ENCODE measurements around the gene XPR1.
"Not testable (repeated sequence)": the region's sequence is repeated elsewhere in the genome, so short reads cannot be mapped to it uniquely, and the experiment has no call there.

Gene XPR1

DNA sequence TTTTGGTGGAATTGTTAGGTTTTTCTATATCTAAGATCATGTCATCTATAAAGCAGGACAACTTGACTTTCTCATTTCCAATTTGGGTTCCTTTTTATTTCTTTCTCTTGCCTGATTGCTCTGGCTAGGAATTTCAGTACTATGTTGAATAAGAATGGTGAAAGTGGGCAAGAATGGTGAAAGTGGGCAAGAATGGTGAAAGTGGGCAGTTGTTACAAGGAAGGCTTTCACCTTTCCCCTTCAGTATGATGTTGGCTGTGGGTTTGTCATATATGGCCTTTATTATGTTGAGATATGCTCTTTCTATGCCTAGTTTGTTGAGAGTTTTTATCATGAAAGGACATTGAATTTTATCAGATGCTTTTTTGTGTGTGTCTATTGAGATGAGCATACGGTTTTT is 64.5 kb downstream of the XPR1 start:
- no peak for DNase-seq (ENCODE audit: insufficient read length, low spot score)
- TF ChIP-seq TAF1 (IDR thresholded peaks at IDR 0.05; ENCODE audit: low read depth, low read length), result no peak
- no peak for TF ChIP-seq POU2F2 (IDR thresholded peaks at IDR 0.05; ENCODE audit: low read depth, low read length)
- TF ChIP-seq PAX5 (IDR thresholded peaks at IDR 0.05; ENCODE audit: insufficient read depth, low read length, severe bottlenecking), result no peak
- TF ChIP-seq POLR2AphosphoS5 (IDR thresholded peaks at IDR 0.05; ENCODE audit: low read depth, low read length), result no peak
- no peak for TF ChIP-seq SPI1 (IDR thresholded peaks at IDR 0.05; ENCODE audit: low read depth, low read length)
- TF ChIP-seq POLR2A (IDR thresholded peaks at IDR 0.05; ENCODE audit: low read depth, low read length), result no peak
- no peak for FAIRE-seq

DNA sequence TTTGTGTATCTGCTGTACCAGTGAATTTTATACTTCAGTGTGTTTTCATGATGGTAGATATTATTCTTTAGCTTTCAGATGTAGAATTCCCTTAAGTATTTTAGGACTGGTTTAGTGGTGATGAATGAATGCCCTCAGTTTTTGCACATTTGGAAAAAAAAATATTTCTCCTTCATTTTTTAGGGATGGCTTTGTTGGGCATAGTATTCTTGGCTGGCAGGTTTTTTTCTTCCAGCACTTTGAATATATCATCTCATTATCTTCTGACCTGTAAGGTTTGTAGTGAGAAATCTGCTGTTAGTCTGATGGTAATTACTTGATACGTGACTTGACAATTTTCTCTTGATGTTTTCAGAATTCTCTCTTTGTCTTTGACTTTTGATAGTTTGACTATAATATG is 66.8 kb downstream of the XPR1 start:
- DNase-seq (ENCODE audit: insufficient read length, low spot score), result no peak
- TF ChIP-seq POLR2AphosphoS5 (IDR thresholded peaks at IDR 0.05; ENCODE audit: low read depth, low read length) (no peak), TAF1 (IDR thresholded peaks at IDR 0.05; ENCODE audit: low read depth, low read length) (no peak), POU2F2 (IDR thresholded peaks at IDR 0.05; ENCODE audit: low read depth, low read length) (no peak), SPI1 (IDR thresholded peaks at IDR 0.05; ENCODE audit: low read depth, low read length) (no peak), POLR2A (IDR thresholded peaks at IDR 0.05; ENCODE audit: low read depth, low read length) (no peak), PAX5 (IDR thresholded peaks at IDR 0.05; ENCODE audit: insufficient read depth, low read length, severe bottlenecking) (no peak)
- FAIRE-seq, result no peak

DNA sequence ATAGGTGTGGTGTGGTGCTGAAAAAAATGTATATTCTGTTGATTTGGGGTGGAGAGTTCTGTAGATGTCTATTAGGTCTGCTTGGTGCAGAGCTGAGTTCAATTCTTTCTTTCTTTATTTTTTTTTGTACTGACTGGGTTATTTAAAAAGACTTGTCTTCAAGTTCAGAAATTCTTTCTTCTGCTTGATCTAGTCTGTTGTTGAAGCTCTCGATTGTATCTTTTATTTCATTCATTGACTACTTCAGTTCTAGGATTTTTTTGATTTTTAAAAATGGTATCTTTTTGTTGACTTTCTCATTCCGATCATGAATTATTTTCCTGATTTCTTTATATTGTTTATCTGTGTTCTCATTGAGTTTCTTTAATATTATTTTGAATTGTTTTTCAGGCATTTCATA is 70.6 kb downstream of the XPR1 start:
- DNase-seq (ENCODE audit: insufficient read length, low spot score); FAIRE-seq: not testable (repeated sequence)

DNA sequence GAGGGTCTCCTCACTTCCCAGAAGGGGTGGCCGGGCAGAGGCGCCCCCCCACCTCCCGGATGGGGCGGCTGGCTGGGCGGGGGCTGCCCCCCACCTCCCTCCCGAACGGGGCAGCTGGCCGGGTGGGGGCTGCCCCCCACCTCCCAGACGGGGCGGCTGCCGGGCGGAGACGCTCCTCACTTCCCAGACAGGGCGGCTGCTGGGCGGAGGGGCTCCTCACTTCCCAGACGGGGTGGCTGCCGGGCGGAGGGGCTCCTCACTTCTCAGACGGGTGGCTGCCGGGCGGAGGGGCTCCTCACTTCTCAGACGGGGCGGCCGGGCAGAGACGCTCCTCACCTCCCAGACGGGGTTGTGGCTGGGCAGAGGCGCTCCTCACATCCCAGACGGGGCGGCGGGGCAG is 78.9 kb downstream of the XPR1 start:
- not testable (repeated sequence) for DNase-seq (ENCODE audit: insufficient read length, low spot score); FAIRE-seq

DNA sequence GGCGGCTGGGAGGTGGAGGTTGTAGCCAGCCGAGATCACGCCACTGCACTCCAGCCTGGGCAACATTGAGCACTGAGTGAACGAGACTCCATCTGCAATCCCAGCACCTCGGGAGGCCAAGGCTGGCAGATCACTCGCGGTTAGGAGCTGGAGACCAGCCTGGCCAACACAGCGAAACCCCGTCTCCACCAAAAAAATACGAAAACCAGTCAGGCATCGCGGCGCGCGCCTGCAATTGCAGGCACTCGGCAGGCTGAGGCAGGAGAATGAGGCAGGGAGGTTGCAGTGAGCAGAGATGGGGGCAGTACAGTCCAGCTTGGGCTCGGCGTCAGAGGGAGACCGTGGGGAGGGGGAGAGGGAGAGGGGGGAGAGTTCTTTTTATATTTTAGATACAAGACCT is 79.4 kb downstream of the XPR1 start:
- not testable (repeated sequence) for DNase-seq (ENCODE audit: insufficient read length, low spot score); FAIRE-seq

DNA sequence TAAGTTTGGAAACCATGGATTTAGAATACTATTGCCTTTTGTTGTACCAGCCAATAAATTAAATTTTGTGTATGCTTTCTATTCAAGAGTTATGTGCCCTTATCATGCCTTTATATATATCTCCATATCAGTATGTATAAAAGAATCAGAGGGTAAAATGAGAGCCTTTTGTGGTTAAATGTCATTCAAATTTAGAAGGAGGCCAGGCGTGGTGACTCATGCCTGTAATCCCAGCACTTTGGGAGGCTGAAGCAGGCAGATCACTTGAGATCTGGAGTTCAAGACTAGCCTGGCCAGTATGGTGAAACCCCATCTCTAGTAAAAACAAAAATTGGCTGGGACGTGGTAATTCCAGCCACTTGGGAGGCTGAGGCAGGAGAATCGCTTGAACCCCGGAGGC is 88.9 kb downstream of the XPR1 start:
- TF ChIP-seq TAF1 (IDR thresholded peaks at IDR 0.05; ENCODE audit: low read depth, low read length) (no peak), POLR2AphosphoS5 (IDR thresholded peaks at IDR 0.05; ENCODE audit: low read depth, low read length) (no peak), SPI1 (IDR thresholded peaks at IDR 0.05; ENCODE audit: low read depth, low read length) (no peak), POU2F2 (IDR thresholded peaks at IDR 0.05; ENCODE audit: low read depth, low read length) (no peak), POLR2A (IDR thresholded peaks at IDR 0.05; ENCODE audit: low read depth, low read length) (no peak), PAX5 (IDR thresholded peaks at IDR 0.05; ENCODE audit: insufficient read depth, low read length, severe bottlenecking) (no peak)
- no peak for DNase-seq (ENCODE audit: insufficient read length, low spot score)
- no peak for FAIRE-seq

DNA sequence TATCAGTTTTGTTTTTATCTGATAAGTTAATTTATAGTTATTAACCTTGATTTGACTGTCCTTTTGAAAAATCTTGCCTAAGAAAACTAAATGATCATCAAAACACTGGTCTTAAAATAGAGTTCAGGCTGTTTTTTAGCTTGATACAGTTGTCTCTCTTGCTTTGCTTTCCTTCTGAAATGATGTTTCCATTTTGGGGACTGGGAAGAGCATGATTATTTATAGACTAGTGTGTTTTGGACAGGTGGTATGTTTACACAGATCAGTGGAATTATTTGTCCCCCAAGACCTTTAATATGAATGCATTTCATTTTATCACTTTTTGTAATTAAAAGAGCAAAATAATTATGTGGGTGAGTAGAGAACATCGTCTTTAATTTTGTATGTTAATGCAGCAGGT is 90.8 kb downstream of the XPR1 start:
- no peak for FAIRE-seq
- no peak for DNase-seq (ENCODE audit: insufficient read length, low spot score)

DNA sequence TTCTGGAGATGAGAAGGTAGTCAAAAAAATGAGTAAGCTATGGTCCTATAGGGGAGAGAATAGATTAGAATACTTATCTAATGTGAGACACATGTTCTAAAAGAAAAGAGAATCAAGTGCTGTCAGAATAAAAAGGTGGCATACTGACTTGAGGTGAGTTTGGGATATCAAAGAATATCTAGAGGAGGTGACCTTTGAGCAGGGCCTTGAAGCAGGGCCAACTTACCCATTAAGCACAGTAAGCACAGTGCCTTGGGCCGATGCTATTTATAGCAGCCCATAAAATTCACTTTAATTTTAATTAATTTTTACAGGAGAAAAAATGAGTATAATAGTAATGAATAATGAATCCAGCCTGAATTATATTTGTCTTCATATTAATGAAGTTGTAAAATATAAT is 92.2 kb downstream of the XPR1 start:
- DNase-seq (ENCODE audit: insufficient read length, low spot score) (no peak), FAIRE-seq (no peak)
- TF ChIP-seq POU2F2 (IDR thresholded peaks at IDR 0.05; ENCODE audit: low read depth, low read length), result no peak
- no peak for TF ChIP-seq TAF1 (IDR thresholded peaks at IDR 0.05; ENCODE audit: low read depth, low read length)
- no peak for TF ChIP-seq PAX5 (IDR thresholded peaks at IDR 0.05; ENCODE audit: insufficient read depth, low read length, severe bottlenecking)
- TF ChIP-seq POLR2A (IDR thresholded peaks at IDR 0.05; ENCODE audit: low read depth, low read length), result no peak
- no peak for TF ChIP-seq POLR2AphosphoS5 (IDR thresholded peaks at IDR 0.05; ENCODE audit: low read depth, low read length)
- no peak for TF ChIP-seq SPI1 (IDR thresholded peaks at IDR 0.05; ENCODE audit: low read depth, low read length)

More for the DNA sequence above, 90.8 kb downstream of the XPR1 start:
- TF ChIP-seq POLR2A (IDR thresholded peaks at IDR 0.05; ENCODE audit: low read depth, low read length) (no peak), TAF1 (IDR thresholded peaks at IDR 0.05; ENCODE audit: low read depth, low read length) (no peak), POLR2AphosphoS5 (IDR thresholded peaks at IDR 0.05; ENCODE audit: low read depth, low read length) (no peak), POU2F2 (IDR thresholded peaks at IDR 0.05; ENCODE audit: low read depth, low read length) (no peak)

DNA sequence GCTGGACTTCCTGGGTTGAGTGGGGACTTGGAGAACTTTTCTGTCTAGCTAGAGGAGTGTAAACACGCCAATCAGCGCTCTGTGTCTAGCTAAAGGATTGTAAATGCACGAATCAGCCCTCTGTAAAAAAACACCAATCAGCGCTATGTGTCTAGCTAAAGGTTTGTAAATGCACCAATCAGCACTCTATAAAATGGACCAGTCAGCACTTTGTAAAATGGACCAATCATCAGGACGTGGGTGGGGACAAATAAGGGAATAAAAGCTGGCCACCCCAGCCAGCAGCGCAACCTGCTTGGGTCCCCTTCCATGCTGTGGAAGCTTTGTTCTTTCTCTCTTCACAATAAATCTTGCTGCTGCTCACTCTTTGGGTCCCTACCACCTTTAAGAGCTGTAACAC is 94.2 kb downstream of the XPR1 start:
- not testable (repeated sequence) for FAIRE-seq; DNase-seq (ENCODE audit: insufficient read length, low spot score)

DNA sequence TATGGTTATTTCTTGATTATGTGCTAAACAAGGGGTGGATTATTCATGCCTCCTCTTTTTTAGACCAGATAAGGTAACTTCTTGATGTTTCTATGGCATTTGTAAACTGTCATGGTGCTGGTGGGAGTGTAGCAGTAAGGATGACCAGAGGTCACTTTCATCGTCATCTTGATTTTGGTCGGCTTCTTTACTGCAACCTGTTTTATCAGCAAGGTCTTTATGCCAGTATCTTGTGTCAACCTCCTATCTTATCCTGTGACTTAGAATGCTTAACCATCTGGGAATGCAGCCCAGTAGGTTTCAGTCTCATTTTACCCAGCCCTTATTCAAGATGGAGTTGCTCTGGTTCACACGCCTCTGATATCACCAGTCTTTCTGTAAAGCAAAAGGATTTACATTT is 95.9 kb downstream of the XPR1 start:
- DNase-seq (ENCODE audit: insufficient read length, low spot score); FAIRE-seq: not testable (repeated sequence)

DNA sequence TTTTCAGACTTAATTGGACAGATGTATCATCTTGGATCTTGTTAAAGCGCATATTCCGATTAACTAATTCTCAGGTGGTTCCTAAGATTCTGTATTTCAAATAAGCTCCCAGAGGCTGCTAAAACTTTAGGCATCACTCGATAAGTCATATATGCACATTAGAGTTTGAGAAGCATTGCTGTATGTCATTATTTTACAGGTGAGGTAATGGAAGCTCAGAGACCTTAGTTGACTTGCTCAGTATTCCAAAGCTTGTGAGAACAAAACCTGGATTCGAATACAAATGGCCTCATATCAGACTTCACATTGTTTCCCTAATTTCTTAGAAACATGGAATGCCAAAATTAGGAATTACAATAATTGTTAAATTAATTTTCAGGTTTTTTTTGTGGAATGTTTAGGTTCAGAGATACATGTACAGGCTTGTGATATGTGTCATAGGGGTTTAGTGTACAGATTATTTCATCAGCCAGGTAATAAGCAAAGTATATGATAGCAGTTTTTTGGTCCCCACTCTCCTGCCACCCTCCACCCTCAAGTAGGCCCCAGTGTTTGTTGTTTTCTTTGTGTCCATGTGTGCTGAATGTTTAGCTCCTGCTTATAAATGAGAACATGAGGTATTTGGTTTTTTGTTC is 96.8 kb downstream of the XPR1 start:
- FAIRE-seq (no peak), DNase-seq (ENCODE audit: insufficient read length, low spot score) (no peak)
- TF ChIP-seq PAX5 (IDR thresholded peaks at IDR 0.05; ENCODE audit: insufficient read depth, low read length, severe bottlenecking) (no peak), POU2F2 (IDR thresholded peaks at IDR 0.05; ENCODE audit: low read depth, low read length) (no peak), TAF1 (IDR thresholded peaks at IDR 0.05; ENCODE audit: low read depth, low read length) (no peak), POLR2A (IDR thresholded peaks at IDR 0.05; ENCODE audit: low read depth, low read length) (no peak), SPI1 (IDR thresholded peaks at IDR 0.05; ENCODE audit: low read depth, low read length) (no peak), POLR2AphosphoS5 (IDR thresholded peaks at IDR 0.05; ENCODE audit: low read depth, low read length) (no peak)

DNA sequence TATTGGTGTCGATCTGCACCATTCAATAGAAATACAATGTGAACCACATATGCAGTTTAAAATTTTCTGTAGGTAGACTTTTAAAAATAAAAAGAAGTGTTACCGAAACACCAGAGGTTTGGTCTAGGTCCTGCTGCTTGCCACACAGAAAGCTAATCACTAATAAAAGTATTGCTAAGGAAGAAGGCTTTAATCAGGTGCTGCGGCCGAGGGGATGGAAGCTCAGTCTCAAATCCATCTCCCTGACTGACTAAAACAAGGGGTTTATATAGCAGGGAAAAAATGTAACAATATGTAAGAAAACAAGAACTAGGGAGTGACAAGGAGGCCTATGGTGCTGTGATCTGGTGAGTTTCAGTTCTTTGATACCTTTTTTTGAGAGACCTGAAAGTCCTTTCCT is 99.3 kb downstream of the XPR1 start:
- DNase-seq (ENCODE audit: insufficient read length, low spot score) (no peak), FAIRE-seq (no peak)
- no peak for TF ChIP-seq POU2F2 (IDR thresholded peaks at IDR 0.05; ENCODE audit: low read depth, low read length)
- no peak for TF ChIP-seq POLR2AphosphoS5 (IDR thresholded peaks at IDR 0.05; ENCODE audit: low read depth, low read length)
- TF ChIP-seq TAF1 (IDR thresholded peaks at IDR 0.05; ENCODE audit: low read depth, low read length), result no peak
